ENCODE results near the gene FAM210B. TPM values are rescaled to one million over a fixed set of nuclear protein-coding genes. Genes with fewer than 3 reads are reported as not detected.
A peak's percentile ranks its signal among the peaks of the same experiment; 100 is the strongest.
"Not testable (repeated sequence)": the region's sequence is repeated elsewhere in the genome, so short reads cannot be mapped to it uniquely, and the experiment has no call there.

FAM210B gene
- total and polyA plus RNA-seq, 10 of the 15 experiments (the other 5 are each of a cell fraction or from before 2014, with no cell fraction given), result 0.13 to 1.4 (median 0.68) TPM

GRCh38 chr20:56389807-56390206, 31.0 kb downstream of the FAM210B start (continued):
- TF ChIP-seq MEF2B (IDR thresholded peaks at IDR 0.05; ENCODE audit: partially characterized antibody, poor library complexity, severe bottlenecking), result no peak

GRCh38 chr20:56390396-56390795, 31.6 kb downstream of the FAM210B start:
- DNase-seq (ENCODE audit: low read depth, low spot score); ATAC-seq; FAIRE-seq; H3K27ac ChIP-seq (ENCODE audit: control insufficient read depth, insufficient read depth); RAD21 ChIA-PET (ENCODE audit: unreplicated experiment); H3K9me3 ChIP-seq (replicated peaks; ENCODE audit: control insufficient read depth, insufficient read depth, low read length); intact Hi-C loops (cut with micrococcal nuclease; ENCODE audit: unreplicated experiment); BruUV-seq (replicated peaks); H4K20me1 ChIP-seq (ENCODE audit: control insufficient read depth, insufficient read depth); in situ Hi-C loops (cut with MboI); H3K27me3 ChIP-seq (replicated peaks in 1 of 2; ENCODE audit: control insufficient read depth in 2 of 2, insufficient read depth in 2 of 2, low read length in 1 of 2); H2AFZ ChIP-seq (ENCODE audit: control insufficient read depth, low read depth, low read length); H3K4me1 ChIP-seq (ENCODE audit: control insufficient read depth, insufficient read depth, low read length): not testable (repeated sequence)
- peaks cover 63% of the 10 kb centered on the region for H3K79me2 ChIP-seq (ENCODE audit: control insufficient read depth, insufficient read depth, low read length)
- peak overlapping the region; percentile 90 for H3K9ac ChIP-seq (ENCODE audit: control insufficient read depth, insufficient read depth, low read length)
- 80% methylated on average over 9 of the region's 9 CpGs for WGBS (ENCODE audit: insufficient coverage, insufficient replicate concordance, low lambda C conversion rate, missing lambda C conversion rate)
- peaks cover 5 to 14% of the 10 kb centered on the region in 2 experiments for H3K36me3 ChIP-seq (ENCODE audit: control insufficient read depth in 2 of 2, insufficient read depth in 2 of 2, low read length in 1 of 2)
- ChIA-PET SMC1A (ENCODE audit: uncharacterized antibody, unreplicated experiment) (interaction anchor here (2.1 kb wide), 1 partner anchor 9 kb away, joined by 7 read pairs; no protein-coding TSS in a partner anchor), CTCF (interaction anchor here (2.1 kb wide), 1 partner anchor 11 kb away, joined by 6 read pairs; no protein-coding TSS in a partner anchor), POLR2A (interaction anchor here (0.6 to 1.2 kb wide), 2 partner anchors 10 to 18 kb away, joined by 3 to 7 read pairs; no protein-coding TSS in a partner anchor)
- peak overlapping the region; percentile 99 for H3K4me3 ChIP-seq
- H3K4me2 ChIP-seq (ENCODE audit: control insufficient read depth, insufficient read depth), result peak overlapping the region; percentile 83

- FAIRE-seq (no peak), DNase-seq (ENCODE audit: low read depth, low spot score) (no peak), ATAC-seq (no peak)
- TF ChIP-seq ZBTB4 (CRISPR knock-in tag; IDR thresholded peaks at IDR 0.05) (no peak), SPI1 (IDR thresholded peaks at IDR 0.05; ENCODE audit: borderline replicate concordance, insufficient read depth, low read depth, low read length) (0 out of 2 replicates have a peak, but pooled peaks have one; percentile 5), HCFC1 (IDR thresholded peaks at IDR 0.05; ENCODE audit: low read length) (no peak)
- Histone ChIP-seq H3K4me3 (peak overlapping the region; percentile 99), H3K36me3 (ENCODE audit: control insufficient read depth in 2 of 2, insufficient read depth in 2 of 2, low read length in 1 of 2) (peaks cover 3 to 13% of the 10 kb centered on the region in 2 experiments), H3K9ac (ENCODE audit: control insufficient read depth, insufficient read depth, low read length) (peak overlapping the region; percentile 90), H2AFZ (ENCODE audit: control insufficient read depth, low read depth, low read length) (no peak overlapping the region; the same call in 1 of the 2 replicates), H3K9me3 (replicated peaks; ENCODE audit: control insufficient read depth, insufficient read depth, low read length) (no peaks in the 10 kb centered on the region), H3K27ac (ENCODE audit: control insufficient read depth, insufficient read depth) (peak overlapping the region; percentile 78), H4K20me1 (ENCODE audit: control insufficient read depth, insufficient read depth) (no peaks in the 10 kb centered on the region), H3K4me2 (ENCODE audit: control insufficient read depth, insufficient read depth) (peak overlapping the region; percentile 83), H3K79me2 (ENCODE audit: control insufficient read depth, insufficient read depth, low read length) (peaks cover 63% of the 10 kb centered on the region), H3K27me3 (replicated peaks in 1 of 2; ENCODE audit: control insufficient read depth in 2 of 2, insufficient read depth in 2 of 2, low read length in 1 of 2) (no peaks in the 10 kb centered on the region), H3K4me1 (ENCODE audit: control insufficient read depth, insufficient read depth, low read length) (peaks cover 3% of the 10 kb centered on the region; the same call in 1 of the 2 replicates)
- POLR2A ChIA-PET, result interaction anchor here (1.2 kb wide), 1 partner anchor 19 kb away, joined by 7 read pairs; no protein-coding TSS in a partner anchor
- SMC1A ChIA-PET (ENCODE audit: uncharacterized antibody, unreplicated experiment), result interaction anchor here (2.1 kb wide), 1 partner anchor 10 kb away, joined by 7 read pairs; no protein-coding TSS in a partner anchor
- under 1% methylated on average over 10 of the region's 10 CpGs for WGBS (ENCODE audit: insufficient coverage, insufficient replicate concordance, low lambda C conversion rate, missing lambda C conversion rate)
- intact Hi-C loops (cut with micrococcal nuclease; ENCODE audit: unreplicated experiment) (no loop called here), in situ Hi-C loops (cut with MboI) (no loop called here)
- TSS peak; percentile 90 for BruUV-seq (replicated peaks)
- RAD21 ChIA-PET (ENCODE audit: unreplicated experiment), result interaction anchor here (1.6 to 2.5 kb wide), 3 partner anchors 21 to 78 kb away, joined by 4 to 9 read pairs (median 8); partner anchors contain the start of genes CASS4, FAM210B and RTF2
- CTCF ChIA-PET, result interaction anchor here (2.1 kb wide), 1 partner anchor 10 kb away, joined by 6 read pairs; no protein-coding TSS in a partner anchor
Observed at GRCh38 chr20:56391037-56391436, 32.3 kb downstream of the FAM210B start.
